ENCODE results near the gene CEP70.

The CEP70 gene

DNA sequence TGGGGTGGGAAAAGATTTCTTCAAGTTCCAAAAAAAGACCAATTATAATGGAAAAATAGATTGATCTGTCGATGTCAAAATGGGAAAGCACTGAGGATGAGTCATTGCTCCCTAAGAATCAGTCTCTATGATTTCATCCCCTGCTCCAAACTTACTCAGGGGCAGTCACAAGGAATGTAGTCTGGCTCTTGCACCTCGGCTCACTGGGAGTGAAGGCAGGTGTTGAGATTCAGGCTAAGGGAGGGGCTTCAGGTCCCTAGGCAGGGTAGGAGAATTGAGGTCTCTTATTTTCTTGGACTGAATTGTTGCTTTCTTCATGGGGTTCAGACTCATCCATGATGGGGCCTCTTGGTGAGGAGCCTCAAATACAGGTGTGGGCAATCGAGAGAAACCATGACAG lies 145.4 kb downstream of the CEP70 start:
- DNase-seq = no peak

GRCh38 chr3:138445654-138446053 lies 148.4 kb downstream of the CEP70 start:
- no peak for DNase-seq

GRCh38 chr3:138445236-138445635 lies 148.8 kb downstream of the CEP70 start:
- DNase-seq = peak; percentile 85
